NCI-H82 (cell line): ENCODE data around the gene CSGALNACT2.

Experiments used
- DNase-seq: peaks from one replicate; lab custom pipeline; 2025; lab: John Stamatoyannopoulos, UW

The CSGALNACT2 gene

DNA sequence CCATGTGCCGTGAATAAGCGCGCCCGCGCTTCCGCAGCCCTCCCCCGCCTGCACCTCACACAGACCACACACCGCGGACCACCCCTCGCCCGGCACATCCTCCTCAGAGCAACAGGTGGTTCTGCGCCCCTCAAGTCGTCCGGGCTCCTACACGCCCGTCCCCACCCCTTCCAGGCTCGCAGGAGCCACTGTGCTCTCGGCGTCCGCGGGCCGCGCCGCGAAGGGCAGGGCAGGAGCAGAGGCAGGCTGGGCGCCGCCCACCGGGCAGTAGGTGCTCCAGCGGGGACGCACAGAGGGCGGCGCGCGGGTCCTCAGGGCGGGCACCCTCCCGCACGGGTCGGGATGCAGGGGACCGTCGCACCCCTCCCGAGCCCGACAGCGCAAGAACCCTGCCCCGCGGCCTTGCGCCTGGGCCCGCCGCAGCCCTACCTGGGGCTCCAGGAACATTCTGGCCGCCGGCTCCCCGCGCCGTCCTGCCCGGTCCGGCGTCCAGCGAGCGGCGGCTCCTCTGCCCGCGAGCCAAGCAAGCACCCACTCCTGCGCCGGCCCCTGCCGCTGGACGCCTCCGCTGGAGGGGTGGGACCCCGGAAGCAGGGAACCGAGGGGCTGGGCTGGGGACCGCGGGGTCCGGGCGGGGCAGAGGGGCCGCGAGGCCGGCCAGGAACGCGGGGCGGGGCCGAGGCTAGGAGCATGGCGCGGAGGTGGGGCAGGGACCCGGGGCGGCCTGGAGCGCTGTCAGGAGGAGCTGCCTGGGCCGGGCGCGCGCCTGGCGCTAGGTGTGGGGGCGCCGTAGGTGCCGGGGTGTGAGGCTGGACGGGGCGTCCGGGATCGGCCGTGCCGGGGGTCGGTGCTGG, 91.2 kb downstream of the CSGALNACT2 start:
- peak; percentile 24 for DNase-seq

GRCh38 chr10:43230101-43230908, 92.1 kb downstream of the CSGALNACT2 start:
- DNase-seq = no peak

GRCh38 chr10:43230909-43231522, 92.8 kb downstream of the CSGALNACT2 start:
- DNase-seq = no peak

GRCh38 chr10:43231523-43232078, 93.4 kb downstream of the CSGALNACT2 start:
- no peak for DNase-seq

- DNase-seq = no peak
Observed at GRCh38 chr10:43233601-43234430, 95.6 kb downstream of the CSGALNACT2 start.

DNA sequence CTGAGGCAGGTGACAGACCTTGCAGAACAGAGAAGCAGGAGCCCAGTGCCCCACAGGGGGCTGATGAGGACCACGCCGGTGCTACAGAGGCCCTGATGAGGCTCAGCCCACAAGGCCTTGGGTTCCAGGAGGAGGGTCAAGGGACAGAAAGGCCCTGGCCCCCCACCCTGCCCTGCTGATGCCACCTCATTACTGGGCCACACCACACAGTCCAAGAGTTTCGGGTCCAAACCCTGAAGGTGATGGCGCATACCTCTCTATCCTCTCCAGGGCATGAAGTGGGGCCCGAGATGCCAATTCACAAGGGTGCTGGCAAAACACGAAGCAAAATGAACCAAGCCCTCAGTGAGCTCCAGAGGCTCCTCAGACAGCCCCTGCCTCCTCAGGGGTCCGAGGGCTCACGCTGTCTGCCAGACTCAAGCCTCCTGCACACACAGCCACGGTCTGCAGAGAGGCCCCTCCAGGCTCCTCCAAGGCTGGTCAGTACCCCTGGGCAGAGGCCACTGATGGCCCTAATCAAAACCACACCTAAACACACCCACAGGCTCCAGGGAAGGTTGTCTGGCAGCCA, 96.3 kb downstream of the CSGALNACT2 start:
- no peak for DNase-seq
